Fibroblast of skin of left biceps (primary cell): Measurements from ENCODE around the gene OR2T33.
"Not testable (repeated sequence)": the region's sequence is repeated elsewhere in the genome, so short reads cannot be mapped to it uniquely, and the experiment has no call there.

ENCODE experiments used
- DNase-seq, 2 experiments: peaks; one replicate each; pipeline ENCODE4 v3.0.0-alpha.2; 2013; ENCODE audit warnings: low read depth in 2 of 2

The OR2T33 gene, protein sequence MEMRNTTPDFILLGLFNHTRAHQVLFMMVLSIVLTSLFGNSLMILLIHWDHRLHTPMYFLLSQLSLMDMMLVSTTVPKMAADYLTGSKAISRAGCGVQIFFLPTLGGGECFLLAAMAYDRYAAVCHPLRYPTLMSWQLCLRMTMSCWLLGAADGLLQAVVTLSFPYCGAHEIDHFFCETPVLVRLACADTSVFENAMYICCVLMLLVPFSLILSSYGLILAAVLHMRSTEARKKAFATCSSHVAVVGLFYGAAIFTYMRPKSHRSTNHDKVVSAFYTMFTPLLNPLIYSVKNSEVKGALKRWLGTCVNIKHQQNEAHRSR

DNA sequence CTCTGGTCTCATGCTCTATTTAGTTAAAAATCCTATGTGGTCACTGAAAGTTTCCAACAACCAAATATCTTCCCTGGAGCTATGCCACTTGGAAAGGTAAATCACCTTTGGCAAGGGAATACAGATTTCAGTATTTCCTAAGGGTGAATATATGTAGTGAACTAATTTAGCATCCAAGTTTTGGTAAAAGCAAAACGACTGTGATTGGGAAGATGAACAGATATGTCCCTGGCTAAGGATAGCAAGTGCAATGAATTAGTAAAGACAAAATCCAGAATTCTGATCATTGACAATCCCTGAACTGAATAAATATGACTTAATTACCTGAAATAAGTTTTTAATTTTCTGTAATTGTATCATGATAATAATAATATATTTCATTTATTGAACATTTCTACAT is at the start of gene OR2T33:
TSS of gene OR2T33 (minus strand) at position 101 of the 400 bp plus-strand sequence. CDS start 4,162 bp downstream, outside the sequence.
- no peak for DNase-seq

DNA sequence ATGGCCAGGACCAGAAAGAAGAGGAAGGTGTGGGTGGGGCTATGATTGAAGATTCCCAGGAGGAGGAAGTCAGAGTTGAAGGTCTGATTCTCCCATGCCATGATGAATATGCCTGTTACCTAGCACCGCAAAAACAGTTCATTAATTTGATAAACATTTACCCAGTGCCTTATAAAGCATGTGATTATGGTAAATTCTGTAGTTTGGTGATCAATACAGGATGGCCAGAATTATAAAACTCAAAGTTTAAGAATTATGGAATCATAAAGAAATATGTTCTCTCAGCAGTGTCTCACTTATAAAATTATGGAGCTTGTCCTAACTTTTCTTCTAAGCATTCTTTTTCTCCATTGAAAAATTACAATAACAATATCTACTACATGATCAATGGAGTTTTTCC is 46.7 kb upstream of the OR2T33 start, which contains the start of gene OR2M7:
TSS of gene OR2M7 (minus strand) at position 101 of the 400 bp plus-strand sequence. CDS start at position 101, 0 bp downstream.
- DNase-seq, result no peak

DNA sequence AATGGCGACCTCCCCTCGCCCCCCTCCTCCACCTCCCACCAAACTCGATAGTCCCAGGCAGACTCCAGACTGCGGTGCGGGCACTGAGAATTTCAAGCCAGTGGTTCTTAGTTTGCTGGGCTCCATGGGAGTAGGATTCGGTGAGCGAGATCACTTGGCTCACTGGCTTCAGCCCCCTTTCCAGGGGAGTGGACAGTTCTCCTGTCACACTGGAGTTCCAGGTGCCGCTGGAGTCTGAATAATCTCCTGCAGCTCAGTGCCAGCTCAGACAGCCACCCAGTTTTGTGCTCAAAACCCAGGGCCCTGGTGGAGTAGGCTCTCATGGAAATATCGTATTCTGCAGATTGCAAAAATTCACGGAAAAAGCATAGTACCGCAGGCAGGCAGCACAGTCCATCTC is 39.0 kb upstream of the OR2T33 start:
- no peak for DNase-seq

DNA sequence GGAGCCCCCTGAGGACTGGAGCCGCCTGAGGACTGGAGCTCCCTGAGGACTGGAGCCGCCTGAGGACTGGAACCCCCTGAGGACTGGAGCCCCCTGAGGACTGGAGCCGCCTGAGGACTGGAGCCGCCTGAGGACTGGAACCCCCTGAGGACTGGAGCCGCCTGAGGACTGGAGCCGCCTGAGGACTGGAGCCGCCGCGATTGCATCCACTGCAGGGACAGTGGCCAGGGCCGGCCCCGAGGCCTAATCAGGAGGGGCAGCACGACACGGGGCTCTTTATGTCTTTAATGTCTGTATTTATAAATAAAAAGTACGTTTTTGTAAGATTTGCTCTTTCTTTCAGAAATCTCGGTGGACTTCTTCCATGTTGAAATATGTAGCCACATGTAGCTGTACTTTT is 29.0 kb upstream of the OR2T33 start:
- not testable (repeated sequence) for DNase-seq

DNA sequence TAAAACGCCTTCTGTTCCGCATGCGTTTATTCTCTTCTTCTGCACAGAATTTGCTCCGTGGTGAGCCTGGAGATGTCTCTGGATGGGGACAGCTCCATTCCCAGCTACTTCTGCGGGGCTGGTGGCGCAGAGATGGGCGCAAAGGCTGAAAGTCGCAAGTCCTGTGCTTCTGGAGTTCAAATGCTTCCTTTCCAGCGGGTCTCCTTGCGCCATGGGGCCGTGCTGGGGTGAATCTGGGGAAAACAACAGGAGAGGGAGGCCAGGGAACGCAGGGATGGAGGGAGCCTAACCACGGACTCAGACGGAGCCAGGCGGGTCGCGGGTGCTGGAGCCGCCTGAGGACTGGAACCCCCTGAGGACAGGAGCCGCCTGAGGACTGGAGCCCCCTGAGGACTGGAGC is 28.3 kb upstream of the OR2T33 start:
- DNase-seq, result no peak

DNA sequence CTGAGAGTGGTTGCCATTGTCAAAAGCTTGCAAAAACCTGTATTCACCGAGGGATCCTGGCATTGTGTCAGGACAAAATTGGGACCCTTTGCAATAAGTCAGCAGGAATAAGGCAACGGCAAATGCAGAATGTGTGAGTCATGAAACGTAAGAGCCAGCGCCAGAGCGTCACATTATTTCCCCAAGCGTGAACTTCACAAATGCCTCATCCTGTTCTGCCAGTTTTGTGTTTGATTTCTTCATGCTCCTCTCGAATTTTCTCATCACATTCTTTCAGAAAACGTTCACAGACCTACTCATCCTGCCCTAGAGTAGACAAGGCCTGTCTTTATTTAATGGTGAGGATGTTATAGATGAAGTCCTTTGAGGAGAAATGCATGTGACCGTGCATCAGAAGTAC is 27.9 kb upstream of the OR2T33 start:
- not testable (repeated sequence) for DNase-seq

DNA sequence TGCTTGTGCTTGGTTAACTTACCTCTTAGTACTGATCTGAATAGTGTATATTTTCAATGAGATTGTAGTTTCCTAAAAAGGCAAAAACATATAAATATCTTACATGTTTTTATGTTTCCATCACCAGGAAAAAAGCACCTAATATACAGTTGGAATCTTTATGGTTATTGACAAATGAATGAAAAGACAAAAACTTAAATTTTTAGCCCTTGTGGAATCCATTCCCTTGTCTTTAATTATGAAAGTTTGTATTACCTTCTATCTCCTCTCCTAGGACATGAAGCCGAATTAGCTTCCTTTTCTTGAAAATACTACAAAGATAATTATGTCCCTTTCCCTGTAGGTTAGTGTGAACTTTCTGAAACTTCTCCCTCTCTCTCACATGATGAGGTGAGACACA is 25.5 kb upstream of the OR2T33 start, which contains the start of gene OR2T12:
TSS of gene OR2T12 (minus strand) at position 101 of the 400 bp plus-strand sequence. CDS start 7,846 bp downstream, outside the sequence.
- no peak for DNase-seq

DNA sequence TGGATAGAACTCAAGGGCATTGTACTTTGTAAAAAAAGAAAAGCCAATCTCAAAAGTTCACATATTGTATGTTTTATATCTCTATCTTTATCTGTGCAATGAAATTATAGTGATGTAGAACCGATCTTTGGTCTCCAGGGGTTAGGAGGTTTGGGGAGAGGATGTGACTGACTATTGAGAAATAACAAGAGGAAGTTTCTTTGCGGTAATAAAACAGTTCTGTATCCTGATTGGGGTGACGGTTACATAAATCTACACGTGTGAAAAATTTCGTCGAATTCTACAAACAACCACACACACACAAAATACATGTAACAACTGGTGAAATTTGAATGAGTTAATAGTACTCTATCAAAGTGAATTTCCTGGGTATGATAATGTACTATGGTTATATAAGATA is 10.6 kb upstream of the OR2T33 start:
- no peak for DNase-seq

DNA sequence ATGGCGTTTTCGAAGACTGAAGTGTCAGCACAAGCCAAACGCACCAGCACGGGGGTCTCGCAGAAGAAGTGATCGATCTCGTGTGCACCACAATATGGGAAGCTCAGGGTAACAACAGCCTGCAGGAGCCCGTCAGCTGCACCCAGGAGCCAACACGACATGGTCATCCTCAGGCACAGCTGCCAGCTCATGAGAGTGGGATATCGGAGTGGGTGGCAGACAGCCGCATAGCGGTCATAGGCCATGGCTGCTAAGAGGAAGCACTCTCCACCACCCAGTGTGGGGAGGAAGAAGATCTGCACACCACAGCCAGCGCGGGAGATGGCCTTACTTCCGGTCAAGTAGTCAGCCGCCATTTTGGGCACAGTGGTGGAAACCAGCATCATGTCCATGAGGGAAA is 4.6 kb downstream of the OR2T33 start:
- not testable (repeated sequence) for DNase-seq

DNA sequence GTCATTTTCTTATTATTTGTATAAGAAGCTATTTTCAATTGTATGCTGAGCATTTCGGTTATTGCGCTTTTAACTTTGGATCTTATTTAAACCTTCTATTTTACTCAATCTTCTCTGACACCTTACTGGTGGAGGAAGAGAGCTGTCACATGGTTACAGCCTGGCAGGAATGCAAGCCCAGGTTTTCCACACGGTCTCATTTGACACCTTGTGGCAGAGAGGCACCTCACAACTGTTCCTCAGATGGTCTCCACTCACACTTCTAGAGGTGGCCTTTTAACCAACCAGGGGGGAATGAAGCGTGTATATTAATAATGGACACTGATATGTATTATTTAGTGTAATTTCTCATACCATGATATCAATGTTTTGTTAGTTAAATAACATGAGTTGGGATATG is 9.6 kb downstream of the OR2T33 start:
- DNase-seq, result no peak

DNA sequence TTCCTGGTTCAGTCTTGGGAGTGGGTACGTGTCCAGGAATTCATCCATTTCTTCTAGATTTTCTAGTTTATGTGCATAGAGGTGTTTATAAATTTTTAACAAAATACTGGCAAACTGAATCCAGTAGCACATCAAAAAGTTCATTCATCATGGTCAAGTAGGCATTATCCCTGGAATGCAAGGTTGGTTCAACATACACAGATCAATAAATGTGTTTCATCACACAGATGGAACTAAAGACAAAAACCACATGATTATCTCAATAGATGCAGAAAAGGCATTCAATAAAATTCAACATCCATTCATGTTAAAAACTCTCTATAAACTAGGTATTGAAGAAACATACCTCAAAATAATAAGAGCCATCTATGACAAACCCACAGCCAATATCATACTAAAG is 18.5 kb downstream of the OR2T33 start:
- not testable (repeated sequence) for DNase-seq

DNA sequence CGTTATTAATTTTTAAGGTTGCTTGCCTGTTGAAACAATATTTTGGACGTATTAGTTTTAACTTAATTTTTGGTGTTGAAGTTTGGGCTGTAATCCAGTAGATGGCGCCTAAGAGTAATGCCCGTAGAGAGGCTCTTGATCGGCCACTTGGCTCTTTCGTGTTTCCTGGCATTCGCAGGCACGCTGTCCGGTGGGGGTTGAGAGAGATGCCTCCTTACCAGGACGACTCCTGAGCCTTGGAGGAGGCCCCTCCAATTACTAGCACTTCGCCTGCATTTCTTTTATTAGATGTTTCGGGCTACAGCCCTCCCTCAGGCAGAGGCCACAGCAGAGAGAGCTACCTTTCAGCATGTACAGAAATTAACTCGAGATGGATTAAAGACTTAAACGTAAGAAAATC is 34.6 kb downstream of the OR2T33 start:
- DNase-seq, result no peak

DNA sequence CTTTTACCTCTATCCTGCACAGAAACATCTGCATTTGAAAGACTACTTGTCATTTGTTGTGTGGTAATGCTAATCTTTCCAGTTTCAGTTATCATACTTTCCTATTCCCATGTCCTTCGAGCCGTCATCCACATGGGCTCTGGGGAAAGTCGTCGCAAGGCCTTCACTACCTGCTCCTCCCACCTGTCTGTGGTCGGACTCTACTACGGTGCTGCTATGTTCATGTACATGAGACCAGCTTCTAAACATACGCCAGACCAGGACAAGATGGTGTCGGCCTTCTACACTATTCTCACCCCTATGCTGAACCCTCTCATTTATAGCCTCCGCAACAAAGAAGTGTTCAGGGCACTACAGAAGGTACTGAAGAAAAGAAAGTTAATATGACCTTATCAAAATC is 38.3 kb downstream of the OR2T33 start:
- DNase-seq, result no peak

DNA sequence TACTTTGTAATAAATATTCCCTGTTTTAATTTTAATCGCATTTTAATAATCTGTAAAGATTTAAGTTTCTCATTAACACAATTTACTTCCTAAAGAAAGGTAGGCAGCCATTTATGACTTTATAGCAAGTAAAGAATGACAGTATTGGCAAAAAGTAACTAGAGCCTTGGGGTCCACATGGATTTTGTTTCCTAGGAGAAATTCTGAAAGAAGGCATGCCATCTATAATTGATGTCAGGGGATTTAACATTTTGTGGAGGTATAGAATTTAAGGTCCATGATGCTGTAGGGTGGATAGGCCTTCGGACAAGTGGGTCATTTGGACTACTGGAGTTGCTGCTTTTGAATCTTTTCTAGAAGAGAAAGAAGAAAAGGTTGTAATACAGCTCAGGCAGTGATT is 46.7 kb downstream of the OR2T33 start, which contains the start of gene OR2M4:
TSS of gene OR2M4 (plus strand) at position 301 of the 400 bp plus-strand sequence. CDS start 7,512 bp downstream, outside the sequence.
- DNase-seq, result no peak

DNA sequence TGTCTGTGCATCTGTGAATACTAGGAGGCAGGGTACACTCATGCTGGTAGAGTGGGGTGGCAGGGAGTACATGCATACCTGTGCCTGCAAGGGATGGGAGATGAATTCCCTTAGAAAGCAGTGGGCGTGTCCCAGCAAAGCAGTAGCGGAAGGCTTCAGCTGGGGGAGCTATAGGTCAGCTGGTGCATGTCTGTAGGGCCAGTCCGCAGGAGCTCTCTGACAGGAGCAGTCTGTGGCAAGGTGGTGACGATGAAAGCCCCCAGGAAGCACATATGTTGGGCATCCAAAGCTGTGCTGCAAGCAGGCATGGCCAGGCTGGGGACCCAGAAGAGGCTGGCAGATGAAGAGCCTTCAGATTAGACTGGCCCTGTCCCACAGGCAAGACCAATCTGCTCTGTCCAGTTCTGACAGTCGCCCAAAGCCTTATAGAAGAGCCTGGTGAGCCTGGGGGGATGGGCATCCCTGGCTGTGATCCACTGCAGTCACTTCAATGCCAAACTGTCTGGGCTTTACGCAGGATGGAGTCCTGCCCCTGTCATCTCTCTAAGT is 48.3 kb downstream of the OR2T33 start:
- DNase-seq, result no peak

DNA sequence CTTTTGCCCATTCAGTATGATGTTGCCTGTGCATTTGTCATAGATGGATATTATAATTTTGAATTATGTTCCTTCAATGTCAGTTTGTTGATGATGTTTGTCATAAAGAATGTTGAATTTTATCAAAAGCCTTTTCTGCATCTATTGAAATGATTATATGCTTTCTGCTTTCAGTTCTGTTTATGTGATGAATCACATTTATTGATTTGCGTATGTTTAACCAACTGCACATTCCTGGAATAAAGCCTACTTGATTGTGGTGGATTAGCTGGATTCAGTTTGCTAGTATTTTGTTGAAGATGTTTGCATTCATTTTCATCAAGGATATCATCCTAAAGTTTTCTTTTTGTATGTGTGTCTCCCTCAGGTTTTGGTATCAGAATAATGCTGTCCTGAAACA is 52.2 kb downstream of the OR2T33 start:
- no peak for DNase-seq
